ENCODE results near the gene PDGFD.

- TF ChIP-seq CTCF (IDR thresholded peaks at IDR 0.05) (no peak), POLR2A (IDR thresholded peaks at IDR 0.05) (no peak), EP300 (IDR thresholded peaks at IDR 0.05) (no peak)
These were observed 273.3 kb downstream of the PDGFD start for GRCh38 chr11:103890654-103891053.
